ENCODE results near the gene BMP10. TPM values are rescaled to one million over a fixed set of nuclear protein-coding genes. Genes with fewer than 3 reads are reported as not detected.

BMP10 gene
- total RNA-seq, 1 donor from 2014 or later, result not detected

GRCh38 chr2:68889500-68889899 lies 18.3 kb upstream of the BMP10 start:
- no peak for ATAC-seq

GRCh38 chr2:68889021-68889420 lies 17.8 kb upstream of the BMP10 start:
- no peak for ATAC-seq

- ATAC-seq, result no peak
Measured at GRCh38 chr2:68888038-68888704, 17.0 kb upstream of the BMP10 start.

- no peak for ATAC-seq
Measured at GRCh38 chr2:68885811-68886075, 14.5 kb upstream of the BMP10 start.

- no peak for ATAC-seq
Measured at GRCh38 chr2:68885074-68885810, 14.0 kb upstream of the BMP10 start.

GRCh38 chr2:68880213-68880612 lies 9.0 kb upstream of the BMP10 start:
- no peak for ATAC-seq

GRCh38 chr2:68879296-68879695 lies 8.1 kb upstream of the BMP10 start:
- ATAC-seq, result no peak

- no peak for ATAC-seq
Measured at GRCh38 chr2:68878753-68879152, 7.6 kb upstream of the BMP10 start.

- ATAC-seq, result no peak
Measured at GRCh38 chr2:68878071-68878711, 7.0 kb upstream of the BMP10 start.

GRCh38 chr2:68877079-68877772 lies 6.0 kb upstream of the BMP10 start:
- no peak for ATAC-seq

- ATAC-seq, result no peak
Measured at GRCh38 chr2:68870215-68870614, 982 bp downstream of the BMP10 start.

GRCh38 chr2:68865108-68865507 lies 6.1 kb downstream of the BMP10 start:
- ATAC-seq, result no peak

GRCh38 chr2:68863996-68864395 lies 7.2 kb downstream of the BMP10 start:
- no peak for ATAC-seq

GRCh38 chr2:68862889-68863288 lies 8.3 kb downstream of the BMP10 start:
- no peak for ATAC-seq

- ATAC-seq, result no peak
Measured at GRCh38 chr2:68861330-68861729, 9.9 kb downstream of the BMP10 start.

- no peak for ATAC-seq
Measured at GRCh38 chr2:68860111-68860510, 11.1 kb downstream of the BMP10 start.

GRCh38 chr2:68857855-68858456 lies 13.2 kb downstream of the BMP10 start:
- ATAC-seq, result no peak

GRCh38 chr2:68857202-68857845 lies 13.9 kb downstream of the BMP10 start:
- ATAC-seq, result no peak

GRCh38 chr2:68855550-68855949 lies 15.6 kb downstream of the BMP10 start:
- no peak for ATAC-seq

- ATAC-seq, result no peak
Measured at GRCh38 chr2:68854476-68854875, 16.7 kb downstream of the BMP10 start.

- ATAC-seq, result no peak
Measured at GRCh38 chr2:68853915-68854314, 17.3 kb downstream of the BMP10 start.

- no peak for ATAC-seq
Measured at GRCh38 chr2:68853035-68853434, 18.2 kb downstream of the BMP10 start.

GRCh38 chr2:68850524-68850923 lies 20.7 kb downstream of the BMP10 start:
- ATAC-seq, result no peak
